ENCODE measurements around the gene MED29.

GRCh38 chr19:39405261-39405957 lies 14.2 kb downstream of the MED29 start:
- TF ChIP-seq CTCF (conservative IDR thresholded peaks at IDR 0.05; ENCODE audit: low read length) (no peak), EZH2phosphoT487 (IDR thresholded peaks at IDR 0.05; ENCODE audit: borderline replicate concordance, low read depth, low read length) (no peak)
